HCT116 (cell line): ENCODE results near the gene RECK.

ENCODE experiments used
- CTCF ChIP-seq, 3 experiments: fragments of 200-600 bp in 1 of 3; sonication (generic) in 1 of 3; IDR thresholded peaks in 2 of 3; conservative IDR thresholded peaks in 1 of 3; 2 replicates each; pipeline ENCODE4 v1.5.1; 2012 to 2017; ENCODE audit warnings: low read depth in 2 of 3, low read length in 2 of 3, antibody characterized with exemption in 1 of 3, borderline replicate concordance in 1 of 3, control low read depth in 1 of 3, mild to moderate bottlenecking in 1 of 3, mixed read lengths in 1 of 3, mixed run types in 1 of 3, moderate library complexity in 1 of 3; ENCODE audit not compliant: insufficient read depth in 1 of 3
- EZH2 ChIP-seq: fragments of 200-600 bp; sonication (generic); IDR thresholded peaks from 2 replicates; pipeline ENCODE4 v1.6.1; 2017; ENCODE audit warnings: antibody characterized with exemption, mixed run types
- JUND ChIP-seq: IDR thresholded peaks from 2 replicates; pipeline ENCODE4 v1.6.1; 2012
- MAX ChIP-seq: IDR thresholded peaks from 2 replicates; pipeline ENCODE4 v1.6.1; 2012
- POLR2A ChIP-seq: IDR thresholded peaks from 2 replicates; pipeline ENCODE4 v1.7.0; 2011; ENCODE audit warnings: borderline replicate concordance; ENCODE audit not compliant: insufficient read depth, insufficient read length; ENCODE audit errors: extremely low read depth
- POLR2AphosphoS5 ChIP-seq: IDR thresholded peaks from 2 replicates; pipeline ENCODE4 v1.6.1; 2011; ENCODE audit warnings: mild to moderate bottlenecking, low read depth, low read length, moderate library complexity
- TCF7L2 ChIP-seq: IDR thresholded peaks from 2 replicates; pipeline ENCODE4 v1.7.0; 2011; ENCODE audit warnings: borderline replicate concordance, inconsistent platforms; ENCODE audit not compliant: insufficient read depth, insufficient read length; ENCODE audit errors: extremely low read depth
- ZFX ChIP-seq: fragments of 450-650 bp; IDR thresholded peaks from 2 replicates; pipeline ENCODE4 v1.6.1; 2017
- ZNF274 ChIP-seq: fragments of 200-500 bp; sonication (Bioruptor generic); IDR thresholded peaks from 2 replicates; pipeline ENCODE4 v1.6.1; 2014; ENCODE audit warnings: mild to moderate bottlenecking, low read depth, low read length, inconsistent platforms
- TF ChIP-seq, protein P1 (sequence below): IDR thresholded peaks from 2 replicates; pipeline ENCODE4 v1.6.1; 2012

DNA sequence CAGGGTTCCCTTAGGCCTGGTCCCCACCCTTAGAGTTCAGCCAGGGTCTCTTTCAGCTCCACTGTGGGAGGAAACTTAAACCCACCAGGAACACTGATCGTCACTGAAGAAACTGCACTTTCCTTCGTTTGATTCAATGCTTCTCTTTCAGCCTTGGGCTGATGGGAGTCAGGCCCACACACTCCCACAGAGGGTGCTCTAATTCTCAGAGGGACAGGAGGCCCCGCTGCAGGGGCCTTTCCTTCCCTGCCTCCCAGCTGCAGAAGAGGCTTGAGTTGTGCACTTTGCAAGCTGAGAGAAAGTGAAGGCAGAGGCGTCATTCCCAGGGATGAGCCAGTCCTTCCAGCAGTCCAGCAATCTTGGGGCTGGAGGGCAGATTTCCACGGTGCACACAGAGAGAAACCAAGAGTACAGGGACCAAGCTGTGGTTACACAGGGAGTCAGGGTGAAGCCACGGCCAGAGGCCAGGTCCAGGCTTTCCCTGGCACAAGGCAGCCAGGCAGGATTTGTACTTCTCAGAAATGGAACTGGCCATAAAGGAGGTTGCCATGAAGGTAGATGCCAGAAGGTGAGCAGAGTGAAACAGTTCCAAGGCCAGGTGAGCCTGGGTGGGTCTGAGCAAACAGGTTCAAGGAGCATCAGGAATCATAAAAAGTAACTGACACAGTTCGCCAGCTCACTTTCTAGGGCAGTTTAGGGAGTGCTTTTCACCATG is 89.5 kb downstream of the RECK start:
- TF ChIP-seq EZH2: no peak
- TF ChIP-seq POLR2AphosphoS5: no peak
- TF ChIP-seq CTCF (IDR thresholded peaks at IDR 0.05 in 2 of 3, conservative IDR thresholded peaks at IDR 0.05 in 1 of 3; ENCODE audit: borderline replicate concordance in 1 of 3, insufficient read depth in 1 of 3, low read depth in 2 of 3, low read length in 2 of 3): no peak
- TF ChIP-seq TCF7L2: no peak
- no peak for TF ChIP-seq POLR2A
- TF ChIP-seq JUND: no peak
- TF ChIP-seq MAX: no peak
- TF ChIP-seq ZNF274: no peak
- TF ChIP-seq, protein P1, sequence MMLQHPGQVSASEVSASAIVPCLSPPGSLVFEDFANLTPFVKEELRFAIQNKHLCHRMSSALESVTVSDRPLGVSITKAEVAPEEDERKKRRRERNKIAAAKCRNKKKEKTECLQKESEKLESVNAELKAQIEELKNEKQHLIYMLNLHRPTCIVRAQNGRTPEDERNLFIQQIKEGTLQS: no peak
- no peak for TF ChIP-seq ZFX
